Measurements from ENCODE around the gene MAP2. TPM values are rescaled to one million over a fixed set of nuclear protein-coding genes. Genes with fewer than 3 reads are reported as not detected.

MAP2 gene
- total RNA-seq, 4 donors from 2014 or later, result 18.9 to 36.4 (median 25.3) TPM

GRCh38 chr2:209721497-209721896 lies 297.6 kb downstream of the MAP2 start:
- DNase-seq (ENCODE audit: low spot score) (no peak), ATAC-seq (ENCODE audit: low FRiP score) (no peak)
- TF ChIP-seq, protein P1, sequence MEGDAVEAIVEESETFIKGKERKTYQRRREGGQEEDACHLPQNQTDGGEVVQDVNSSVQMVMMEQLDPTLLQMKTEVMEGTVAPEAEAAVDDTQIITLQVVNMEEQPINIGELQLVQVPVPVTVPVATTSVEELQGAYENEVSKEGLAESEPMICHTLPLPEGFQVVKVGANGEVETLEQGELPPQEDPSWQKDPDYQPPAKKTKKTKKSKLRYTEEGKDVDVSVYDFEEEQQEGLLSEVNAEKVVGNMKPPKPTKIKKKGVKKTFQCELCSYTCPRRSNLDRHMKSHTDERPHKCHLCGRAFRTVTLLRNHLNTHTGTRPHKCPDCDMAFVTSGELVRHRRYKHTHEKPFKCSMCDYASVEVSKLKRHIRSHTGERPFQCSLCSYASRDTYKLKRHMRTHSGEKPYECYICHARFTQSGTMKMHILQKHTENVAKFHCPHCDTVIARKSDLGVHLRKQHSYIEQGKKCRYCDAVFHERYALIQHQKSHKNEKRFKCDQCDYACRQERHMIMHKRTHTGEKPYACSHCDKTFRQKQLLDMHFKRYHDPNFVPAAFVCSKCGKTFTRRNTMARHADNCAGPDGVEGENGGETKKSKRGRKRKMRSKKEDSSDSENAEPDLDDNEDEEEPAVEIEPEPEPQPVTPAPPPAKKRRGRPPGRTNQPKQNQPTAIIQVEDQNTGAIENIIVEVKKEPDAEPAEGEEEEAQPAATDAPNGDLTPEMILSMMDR (IDR thresholded peaks at IDR 0.05), result no peak

DNA sequence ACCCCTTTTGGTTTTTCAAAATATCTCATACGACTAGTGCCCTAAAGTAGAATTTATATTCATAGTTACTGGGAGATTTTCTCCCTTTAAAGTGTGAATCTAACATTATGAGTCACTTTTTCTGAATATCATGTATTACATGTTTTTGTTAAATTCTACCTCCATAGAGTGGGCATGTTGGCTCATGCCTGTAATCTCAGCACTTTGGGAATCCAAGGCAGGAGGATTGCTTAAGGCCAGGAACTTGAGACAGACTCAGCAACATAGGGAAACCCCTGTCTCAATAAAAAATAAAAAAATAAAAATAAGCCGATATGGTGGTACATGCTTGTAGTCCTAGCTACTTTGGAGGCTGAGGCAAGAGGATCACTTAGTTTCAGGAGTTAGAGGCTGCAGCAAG lies 302.5 kb downstream of the MAP2 start:
- TF ChIP-seq, protein P1 (IDR thresholded peaks at IDR 0.05), result no peak

GRCh38 chr2:209727077-209727476 lies 303.2 kb downstream of the MAP2 start:
- no peak for DNase-seq (ENCODE audit: low spot score)
- ATAC-seq (ENCODE audit: low FRiP score), result no peak
- TF ChIP-seq, protein P1 (IDR thresholded peaks at IDR 0.05), result no peak

More for the DNA sequence above, 302.5 kb downstream of the MAP2 start:
- ATAC-seq (ENCODE audit: low FRiP score) (no peak), DNase-seq (ENCODE audit: low spot score) (no peak)

DNA sequence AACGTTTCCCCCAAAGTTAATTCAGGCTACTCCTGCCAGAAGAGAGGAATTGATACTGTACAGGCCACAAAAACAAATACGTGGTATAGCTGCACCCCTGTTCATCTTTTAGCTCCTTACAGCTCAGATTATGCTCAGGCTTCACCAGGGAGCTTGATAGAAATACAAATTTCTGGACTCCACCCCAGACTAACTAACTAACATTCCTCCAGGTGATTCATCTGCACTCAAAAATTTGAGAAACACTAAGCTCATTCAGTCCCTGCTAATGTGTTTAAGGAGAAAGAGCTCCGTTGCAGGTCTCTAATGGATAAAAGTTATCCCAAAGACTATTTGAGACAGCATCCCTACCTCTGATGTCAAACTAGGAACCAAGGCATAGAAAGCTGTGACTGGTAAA lies 311.0 kb downstream of the MAP2 start:
- ATAC-seq (ENCODE audit: low FRiP score) (no peak), DNase-seq (ENCODE audit: low spot score) (no peak)
- TF ChIP-seq, protein P1 (IDR thresholded peaks at IDR 0.05), result no peak

DNA sequence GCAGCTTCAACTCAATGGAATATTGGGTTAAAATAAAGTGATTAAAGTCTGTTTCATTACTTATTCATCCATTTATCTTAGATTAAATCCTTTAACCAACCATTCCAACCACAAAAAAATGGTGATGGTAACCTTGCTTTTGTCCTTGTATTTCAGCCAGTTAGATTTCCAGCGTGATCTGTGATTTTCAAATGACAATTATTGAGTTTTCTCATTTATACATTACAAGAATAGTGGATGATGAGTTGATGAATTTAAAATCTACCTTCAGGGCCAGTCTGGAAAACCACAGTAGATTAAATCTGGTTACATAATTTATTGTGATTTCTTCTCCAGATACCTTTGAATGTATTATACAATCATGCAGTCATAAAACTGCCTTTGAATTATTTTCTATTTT lies 318.1 kb downstream of the MAP2 start:
- DNase-seq (ENCODE audit: low spot score) (no peak), ATAC-seq (ENCODE audit: low FRiP score) (no peak)
- TF ChIP-seq, protein P1 (IDR thresholded peaks at IDR 0.05), result no peak

DNA sequence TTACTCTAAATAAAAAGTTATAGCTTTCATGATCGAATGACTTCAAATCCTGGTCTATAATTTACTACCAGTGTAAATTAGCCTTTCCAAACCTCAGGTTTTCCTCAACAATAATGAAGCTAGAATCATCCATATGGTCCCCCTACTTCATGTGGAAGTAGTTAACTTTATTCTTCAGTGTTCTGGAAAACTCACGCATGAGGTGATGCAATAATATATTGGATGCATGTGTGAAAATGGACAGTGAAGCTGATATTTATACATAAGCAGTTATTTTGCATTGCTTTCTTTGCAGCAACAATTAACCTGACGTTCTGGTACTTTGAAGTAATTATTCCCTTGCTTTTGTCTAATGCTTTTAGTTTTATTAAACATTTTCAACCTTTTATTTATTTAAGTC lies 329.2 kb downstream of the MAP2 start:
- ATAC-seq (ENCODE audit: low FRiP score), result no peak
- TF ChIP-seq, protein P1 (IDR thresholded peaks at IDR 0.05), result no peak
- DNase-seq (ENCODE audit: low spot score), result no peak

DNA sequence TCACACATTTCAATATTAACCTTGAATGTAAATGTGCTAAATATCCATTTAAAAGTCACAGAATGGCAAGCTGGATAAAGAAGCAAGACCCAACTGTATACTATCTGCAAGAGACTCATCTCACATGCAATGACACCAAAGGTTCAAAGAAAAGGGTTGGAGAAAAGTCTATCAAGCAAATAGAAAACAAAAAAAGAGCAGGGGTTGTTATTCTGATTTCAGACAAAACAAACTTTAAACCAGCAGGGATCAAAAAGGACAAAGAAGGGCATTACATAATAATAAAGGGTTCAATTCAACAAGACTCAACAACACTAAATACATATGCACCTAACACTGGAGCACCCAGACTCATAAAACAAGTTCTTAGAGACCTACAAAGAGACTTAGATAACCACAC lies 333.3 kb downstream of the MAP2 start:
- TF ChIP-seq, protein P1 (IDR thresholded peaks at IDR 0.05), result no peak
- DNase-seq (ENCODE audit: low spot score) (no peak), ATAC-seq (ENCODE audit: low FRiP score) (no peak)
